Measurements from ENCODE around the gene C20orf141.

DNA sequence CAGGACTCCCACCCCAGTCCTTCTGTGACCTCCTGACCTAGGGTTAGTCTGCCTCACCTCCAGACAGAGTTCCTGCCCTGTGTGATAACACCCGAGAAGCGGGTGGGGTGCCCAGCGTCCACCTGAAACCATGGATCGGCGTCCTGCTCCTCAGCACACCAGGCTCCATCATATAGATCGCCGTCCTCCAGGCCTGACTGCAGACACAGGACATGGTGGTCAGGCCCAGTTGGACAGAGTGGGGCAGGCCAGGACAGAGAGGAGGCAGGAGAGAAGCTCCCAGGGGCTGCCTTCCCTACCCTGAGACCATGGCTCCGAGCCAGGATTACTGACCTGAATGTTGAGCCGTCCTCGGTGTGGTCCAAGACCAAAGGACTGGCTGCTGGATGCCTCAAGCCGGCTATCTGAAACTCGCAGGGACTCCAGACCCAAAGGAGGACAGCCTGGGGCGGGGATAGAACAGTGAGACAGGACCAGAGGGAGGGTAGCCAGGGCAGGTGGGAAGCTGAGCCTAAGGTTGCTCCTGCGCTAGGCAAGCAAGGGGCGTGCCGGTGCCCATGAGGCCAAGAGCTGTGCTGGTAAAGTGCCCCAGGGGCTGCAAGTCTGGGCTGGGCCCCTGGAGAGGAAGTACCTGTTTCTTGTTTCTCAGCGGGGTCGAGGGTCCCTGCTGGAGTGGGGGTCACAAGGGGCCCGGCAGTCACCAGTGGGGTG lies 16.5 kb upstream of the C20orf141 start:
- no peak for TF ChIP-seq POLR2A (IDR thresholded peaks at IDR 0.05; ENCODE audit: low read length)
- TF ChIP-seq GATA1 (IDR thresholded peaks at IDR 0.05; ENCODE audit: low read depth, low read length), result no peak

All from erythroblast (primary cell).